ENCODE results near the gene PAXIP1.
A peak's percentile ranks its signal among the peaks of the same experiment; 100 is the strongest.
"Not testable (repeated sequence)": the region's sequence is repeated elsewhere in the genome, so short reads cannot be mapped to it uniquely, and the experiment has no call there.

PAXIP1 gene, protein sequence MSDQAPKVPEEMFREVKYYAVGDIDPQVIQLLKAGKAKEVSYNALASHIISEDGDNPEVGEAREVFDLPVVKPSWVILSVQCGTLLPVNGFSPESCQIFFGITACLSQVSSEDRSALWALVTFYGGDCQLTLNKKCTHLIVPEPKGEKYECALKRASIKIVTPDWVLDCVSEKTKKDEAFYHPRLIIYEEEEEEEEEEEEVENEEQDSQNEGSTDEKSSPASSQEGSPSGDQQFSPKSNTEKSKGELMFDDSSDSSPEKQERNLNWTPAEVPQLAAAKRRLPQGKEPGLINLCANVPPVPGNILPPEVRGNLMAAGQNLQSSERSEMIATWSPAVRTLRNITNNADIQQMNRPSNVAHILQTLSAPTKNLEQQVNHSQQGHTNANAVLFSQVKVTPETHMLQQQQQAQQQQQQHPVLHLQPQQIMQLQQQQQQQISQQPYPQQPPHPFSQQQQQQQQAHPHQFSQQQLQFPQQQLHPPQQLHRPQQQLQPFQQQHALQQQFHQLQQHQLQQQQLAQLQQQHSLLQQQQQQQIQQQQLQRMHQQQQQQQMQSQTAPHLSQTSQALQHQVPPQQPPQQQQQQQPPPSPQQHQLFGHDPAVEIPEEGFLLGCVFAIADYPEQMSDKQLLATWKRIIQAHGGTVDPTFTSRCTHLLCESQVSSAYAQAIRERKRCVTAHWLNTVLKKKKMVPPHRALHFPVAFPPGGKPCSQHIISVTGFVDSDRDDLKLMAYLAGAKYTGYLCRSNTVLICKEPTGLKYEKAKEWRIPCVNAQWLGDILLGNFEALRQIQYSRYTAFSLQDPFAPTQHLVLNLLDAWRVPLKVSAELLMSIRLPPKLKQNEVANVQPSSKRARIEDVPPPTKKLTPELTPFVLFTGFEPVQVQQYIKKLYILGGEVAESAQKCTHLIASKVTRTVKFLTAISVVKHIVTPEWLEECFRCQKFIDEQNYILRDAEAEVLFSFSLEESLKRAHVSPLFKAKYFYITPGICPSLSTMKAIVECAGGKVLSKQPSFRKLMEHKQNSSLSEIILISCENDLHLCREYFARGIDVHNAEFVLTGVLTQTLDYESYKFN

DNA sequence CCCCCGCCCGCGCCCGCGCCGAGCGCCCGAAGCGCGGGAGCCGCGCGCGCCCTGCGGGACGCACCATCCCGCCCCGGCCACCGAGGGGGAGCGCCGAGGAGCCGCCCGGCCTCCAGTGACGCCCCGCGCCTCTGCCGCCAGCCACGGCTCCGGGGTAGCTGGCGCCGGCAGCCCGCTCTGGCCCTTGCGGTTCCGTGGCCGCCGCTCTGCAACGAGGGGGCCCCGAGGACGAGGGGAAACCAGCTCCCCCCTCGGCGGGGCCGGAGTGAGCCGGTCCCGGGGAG lies at the start of gene PAXIP1:
TSS of gene PAXIP1 (minus strand) at position 33 of the 284 bp plus-strand sequence. CDS start 195 bp downstream, outside the sequence.
- peak; percentile 45 to 59 for DNase-seq

DNA sequence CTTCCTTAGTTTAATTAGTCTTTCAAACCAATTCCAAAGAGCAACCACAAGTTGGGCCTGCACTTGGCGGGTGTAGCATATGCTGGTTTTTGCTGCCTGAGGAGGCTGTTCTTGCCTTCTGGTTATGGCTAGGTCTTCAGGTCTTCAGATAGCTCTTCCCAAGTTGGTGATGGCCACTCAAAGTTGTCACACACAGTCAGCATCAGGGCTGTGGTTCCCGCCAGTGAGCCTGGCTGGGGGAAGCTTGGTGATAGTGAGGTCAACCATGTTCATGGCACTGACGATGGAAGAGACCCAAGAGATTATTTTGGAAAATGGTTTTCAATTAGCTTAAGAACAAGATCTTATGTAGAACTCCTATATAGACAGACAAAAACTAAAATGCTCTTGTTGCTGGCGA lies 48.4 kb upstream of the PAXIP1 start:
- no peak for DNase-seq

DNA sequence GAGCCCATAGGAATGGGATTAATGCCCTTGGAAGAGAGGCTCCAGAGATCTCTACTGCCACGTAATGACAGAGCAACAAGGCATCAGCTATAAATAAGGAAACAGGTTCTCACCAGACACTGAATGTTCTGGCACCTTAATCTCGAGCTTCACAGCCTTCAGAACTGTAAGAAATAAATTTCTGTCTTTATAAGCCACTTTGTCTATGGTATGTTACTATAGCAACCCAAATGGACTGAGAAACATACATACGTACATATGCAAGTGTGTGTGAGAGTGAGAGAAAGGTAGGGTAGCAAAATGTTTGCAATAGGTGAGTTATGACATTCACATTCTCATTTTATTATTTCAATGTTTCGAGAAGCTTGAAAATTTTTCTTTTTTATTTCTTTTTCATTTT lies 45.1 kb upstream of the PAXIP1 start:
- DNase-seq = no peak

DNA sequence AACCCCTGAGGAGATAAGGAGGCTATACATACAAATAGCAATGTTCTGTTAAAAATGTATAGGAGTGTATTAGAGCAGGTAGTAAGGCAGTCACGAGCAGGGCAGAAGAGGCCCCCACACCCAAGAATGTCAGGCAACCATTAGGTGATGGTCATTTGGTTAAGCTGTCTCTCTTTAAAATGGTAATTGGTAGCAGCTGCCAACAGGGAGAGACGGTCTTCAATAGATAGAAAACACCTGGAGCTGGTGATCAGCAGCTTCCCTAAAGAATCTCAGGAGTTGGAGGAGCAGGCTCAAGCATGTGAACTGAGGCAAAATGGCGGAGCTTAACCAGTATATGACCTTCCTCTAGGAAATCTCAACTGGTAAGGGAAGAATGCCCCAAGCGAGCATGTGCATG lies 40.8 kb upstream of the PAXIP1 start:
- no peak for DNase-seq

DNA sequence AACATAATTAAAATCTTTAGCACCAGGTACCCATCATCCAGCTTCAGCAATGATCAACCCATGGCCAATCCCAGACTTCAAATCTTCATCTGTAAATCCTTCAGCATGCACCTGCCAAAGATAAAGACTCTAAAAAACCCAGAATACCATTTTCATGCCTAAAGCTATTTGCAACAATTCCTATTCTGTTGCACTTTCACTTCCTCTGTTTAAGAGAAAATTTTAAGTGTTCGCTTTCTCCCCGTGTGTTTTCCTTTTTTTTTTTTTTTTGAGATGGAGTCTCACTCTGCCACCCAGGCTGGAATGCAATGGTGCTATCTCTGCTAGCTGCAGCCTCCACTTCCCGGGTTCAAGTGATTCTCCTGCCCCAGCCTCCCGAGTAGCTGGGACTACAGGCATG lies 35.4 kb upstream of the PAXIP1 start:
- DNase-seq = no peak

DNA sequence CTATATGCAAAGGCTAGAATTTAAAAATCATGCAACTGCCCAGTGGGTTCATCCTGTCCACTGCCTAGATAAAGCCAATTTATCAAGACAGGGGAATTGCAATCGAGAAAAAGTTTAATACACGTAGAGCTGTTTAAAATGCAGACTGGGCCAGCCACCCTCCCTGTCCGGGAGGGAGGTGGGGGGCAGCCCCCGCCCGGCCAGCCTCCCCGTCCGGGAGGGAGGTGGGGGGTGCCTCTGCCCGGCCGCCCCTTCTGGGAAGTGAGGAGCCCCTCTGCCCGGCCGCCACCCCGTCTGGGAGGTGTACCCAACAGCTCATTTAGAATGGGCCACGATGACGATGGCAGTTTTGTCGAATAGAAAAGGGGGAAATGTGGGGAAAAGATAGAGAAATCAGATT lies 31.6 kb upstream of the PAXIP1 start:
- DNase-seq = not testable (repeated sequence)

DNA sequence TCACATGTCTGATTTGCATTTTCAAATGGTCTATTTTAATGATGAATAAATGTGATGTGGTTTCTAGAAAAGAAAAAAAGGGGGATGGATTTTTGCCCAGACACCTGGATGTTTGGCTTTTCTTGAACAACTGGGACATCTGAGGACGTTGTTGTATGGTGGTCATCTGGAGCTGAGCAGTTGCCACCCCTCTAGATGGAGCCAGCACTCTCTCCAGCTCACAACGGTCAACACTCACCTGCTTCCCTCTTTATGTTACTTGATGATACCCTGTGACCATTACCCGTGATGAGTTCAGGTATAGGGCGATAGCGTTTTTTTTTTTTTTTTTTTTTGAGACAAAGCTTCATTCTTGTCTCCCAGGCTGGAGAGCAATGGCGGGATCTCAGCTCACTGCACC lies 30.1 kb upstream of the PAXIP1 start:
- no peak for DNase-seq

DNA sequence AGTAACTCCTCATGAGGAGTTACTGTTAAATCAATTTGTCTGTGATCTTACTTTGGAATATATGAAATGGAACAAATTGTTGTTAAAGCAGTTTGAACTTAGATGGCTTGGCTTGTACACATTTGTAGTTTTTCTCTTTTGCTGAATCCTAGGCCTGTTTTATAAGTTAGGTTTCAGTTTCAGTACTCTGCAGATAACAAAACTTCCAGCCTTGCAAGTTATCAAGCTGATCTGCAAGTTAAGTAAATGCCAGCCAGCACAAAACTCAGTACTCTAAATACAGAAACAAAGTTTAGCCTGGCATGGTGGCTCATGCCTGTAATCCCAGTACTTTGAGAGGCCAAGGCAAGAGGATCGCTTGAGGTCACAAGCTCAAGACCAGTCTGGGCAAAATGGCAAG lies 25.0 kb upstream of the PAXIP1 start:
- DNase-seq = no peak

DNA sequence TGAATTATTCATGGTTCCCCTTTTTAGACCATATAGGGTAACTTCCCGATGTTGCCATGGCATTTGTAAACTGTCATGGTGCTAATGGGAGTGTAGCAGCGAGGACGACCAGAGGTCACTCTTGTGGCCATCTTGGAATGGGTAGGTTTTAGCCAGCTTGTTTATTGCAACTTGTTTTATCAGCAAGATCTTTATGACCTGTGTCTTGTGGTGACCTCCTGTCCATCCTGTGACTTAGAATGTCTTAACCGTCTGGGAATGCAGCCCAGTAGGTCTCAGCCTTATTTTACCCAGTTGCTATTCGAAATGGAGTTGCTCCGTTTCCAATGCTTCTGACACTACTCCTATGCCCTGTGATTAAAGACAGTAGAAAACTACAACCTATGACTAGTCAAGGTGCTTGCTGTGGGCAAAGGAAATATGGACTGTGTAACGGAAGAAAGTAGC lies 18.8 kb upstream of the PAXIP1 start:
- no peak for DNase-seq

DNA sequence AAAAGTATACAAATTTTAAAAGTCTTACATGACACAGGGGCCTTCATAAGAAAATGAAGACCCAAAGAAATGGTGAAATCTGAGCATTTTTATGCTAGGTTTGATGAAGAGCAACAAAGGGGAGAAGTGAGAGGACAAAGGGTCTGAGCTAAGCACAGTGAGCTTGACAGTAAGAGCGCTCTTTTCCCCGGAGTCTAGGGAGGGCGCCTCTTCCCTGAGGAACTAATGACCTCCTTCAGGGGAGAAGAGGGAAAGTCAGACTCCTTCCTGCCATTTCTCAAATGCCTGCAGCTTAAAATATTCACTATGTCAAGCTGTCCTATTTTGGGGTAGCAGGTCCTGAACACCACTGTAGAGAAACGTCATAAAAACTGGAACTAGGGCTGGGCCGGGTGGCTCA lies 18.1 kb upstream of the PAXIP1 start:
- DNase-seq = no peak

DNA sequence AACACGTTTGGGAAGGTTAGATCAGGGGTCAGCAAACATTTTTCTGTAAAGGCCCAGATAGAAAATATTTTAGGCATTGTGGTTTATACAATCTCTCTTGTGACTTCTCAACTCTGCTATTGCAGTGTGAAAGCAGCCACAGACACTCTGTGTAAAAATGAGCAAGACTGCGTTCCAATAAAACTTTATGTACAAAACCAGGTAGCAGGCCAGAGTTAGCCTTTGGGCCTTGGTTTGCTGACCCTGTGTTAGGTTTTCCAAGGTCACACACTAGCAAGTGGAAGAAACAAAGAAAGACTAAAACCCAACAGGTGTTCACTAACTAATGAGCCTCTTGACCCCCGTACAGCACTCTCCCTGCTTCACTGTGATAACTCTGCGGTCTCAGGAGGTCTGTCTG lies 14.9 kb upstream of the PAXIP1 start:
- DNase-seq = no peak

DNA sequence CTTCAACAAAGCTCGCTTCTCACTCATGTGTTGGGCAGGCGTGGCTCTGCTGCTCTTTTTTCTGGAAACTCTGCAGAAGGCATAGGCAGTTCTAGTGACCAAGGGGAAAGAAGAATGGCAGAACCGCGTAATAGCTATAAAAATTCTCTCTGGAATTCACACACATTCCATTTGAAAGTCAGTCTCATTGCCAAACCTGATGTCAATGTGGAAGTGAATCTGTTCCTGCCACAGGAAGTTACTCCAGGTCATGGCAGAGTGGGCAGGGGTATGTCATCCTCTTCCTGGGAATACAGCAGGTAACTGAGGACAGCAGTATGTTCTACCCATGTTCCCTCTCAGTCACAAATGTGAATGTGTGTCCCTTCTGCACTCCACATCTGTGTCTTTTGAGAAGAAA lies 8.2 kb upstream of the PAXIP1 start:
- no peak for DNase-seq

DNA sequence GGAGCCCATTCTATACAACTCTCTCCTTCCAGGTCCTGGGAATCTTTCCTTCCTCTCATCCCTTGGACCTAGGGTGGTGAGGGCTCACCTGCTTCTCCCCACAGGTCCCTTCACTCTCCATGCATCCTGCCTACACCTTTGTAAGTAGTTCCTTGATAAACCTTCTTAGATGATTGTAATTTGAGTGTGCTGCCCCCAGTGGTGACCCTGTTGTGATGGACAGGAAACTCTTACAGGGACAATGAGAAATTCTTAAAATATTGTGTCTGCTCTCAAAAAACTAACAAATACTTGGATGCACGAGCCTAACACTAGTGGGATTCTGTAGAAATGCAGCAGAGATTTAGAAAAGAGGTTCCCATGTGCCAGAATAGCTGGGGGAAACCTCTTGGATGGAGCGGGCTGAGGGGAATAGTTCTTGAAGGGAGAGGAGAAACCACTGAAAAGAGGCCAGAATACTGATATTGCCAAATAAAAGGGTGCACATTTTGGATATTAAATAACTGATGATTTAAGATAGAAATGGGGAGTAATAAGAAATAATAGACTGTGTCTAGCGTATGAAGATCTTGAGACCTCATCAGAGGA lies 6.7 kb upstream of the PAXIP1 start:
- peak in 1 of 2 experiments; percentile 14 for DNase-seq

DNA sequence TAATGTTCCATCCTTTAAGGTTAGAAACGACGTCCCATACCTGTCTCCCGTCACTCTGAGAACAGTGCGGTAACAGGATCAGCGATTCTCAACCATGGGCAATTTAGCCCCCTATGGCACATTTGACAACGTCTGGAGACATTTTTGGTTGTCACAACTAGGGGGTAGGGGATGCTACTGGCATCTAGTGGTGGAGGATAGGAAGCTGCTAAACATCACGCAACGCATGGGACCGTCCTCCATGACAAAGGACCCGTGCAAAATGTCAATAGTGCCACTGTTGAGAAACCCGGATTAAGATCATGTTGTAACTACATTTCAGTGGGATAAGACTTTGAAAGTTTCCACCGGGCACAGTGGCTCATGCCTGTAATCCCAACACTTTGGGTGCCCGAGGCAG lies 5.0 kb upstream of the PAXIP1 start:
- DNase-seq = peak in 1 of 2 experiments; percentile 9

DNA sequence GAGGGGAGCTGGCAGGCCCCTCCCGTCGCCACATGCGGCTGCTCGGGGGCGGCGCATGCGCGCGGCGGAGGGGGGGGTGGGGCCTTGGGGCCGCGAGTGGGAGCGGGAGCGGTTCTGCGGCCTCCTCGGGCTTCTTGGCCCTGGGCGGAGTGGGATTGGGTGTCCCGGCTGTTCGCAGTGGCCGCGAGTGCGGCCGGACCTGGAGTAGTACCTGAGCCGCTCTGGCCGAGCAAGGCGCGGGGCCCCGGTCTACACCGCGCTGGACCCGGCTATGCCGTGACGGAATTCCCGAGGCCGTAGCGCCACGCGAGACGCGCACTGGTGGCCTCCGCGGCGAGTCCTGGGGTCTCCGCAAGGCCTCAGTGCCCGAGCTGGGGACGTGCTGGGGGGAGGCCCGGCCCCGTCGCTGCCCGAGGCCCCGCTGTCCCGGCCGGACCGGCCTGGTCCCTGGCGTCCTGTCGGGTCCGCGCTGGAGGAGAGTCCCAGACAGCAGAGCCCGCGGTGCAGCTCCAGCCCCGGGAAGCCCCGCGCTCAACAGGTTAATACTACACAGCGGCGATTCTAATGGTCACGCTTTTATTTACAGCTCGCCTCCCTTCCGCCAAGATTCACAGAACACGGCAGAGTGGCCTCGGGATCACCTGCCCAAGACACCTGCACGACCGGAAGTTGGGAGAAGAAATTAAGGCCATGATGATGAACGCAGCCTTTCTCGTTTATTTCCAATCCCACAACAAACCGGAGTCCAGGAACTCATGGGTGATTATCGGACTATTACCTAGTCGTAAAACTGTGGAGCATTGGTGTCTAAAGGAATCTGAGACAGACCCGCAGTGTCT lies 671 bp upstream of the PAXIP1 start:
- peak; percentile 46 to 59 for DNase-seq

DNA sequence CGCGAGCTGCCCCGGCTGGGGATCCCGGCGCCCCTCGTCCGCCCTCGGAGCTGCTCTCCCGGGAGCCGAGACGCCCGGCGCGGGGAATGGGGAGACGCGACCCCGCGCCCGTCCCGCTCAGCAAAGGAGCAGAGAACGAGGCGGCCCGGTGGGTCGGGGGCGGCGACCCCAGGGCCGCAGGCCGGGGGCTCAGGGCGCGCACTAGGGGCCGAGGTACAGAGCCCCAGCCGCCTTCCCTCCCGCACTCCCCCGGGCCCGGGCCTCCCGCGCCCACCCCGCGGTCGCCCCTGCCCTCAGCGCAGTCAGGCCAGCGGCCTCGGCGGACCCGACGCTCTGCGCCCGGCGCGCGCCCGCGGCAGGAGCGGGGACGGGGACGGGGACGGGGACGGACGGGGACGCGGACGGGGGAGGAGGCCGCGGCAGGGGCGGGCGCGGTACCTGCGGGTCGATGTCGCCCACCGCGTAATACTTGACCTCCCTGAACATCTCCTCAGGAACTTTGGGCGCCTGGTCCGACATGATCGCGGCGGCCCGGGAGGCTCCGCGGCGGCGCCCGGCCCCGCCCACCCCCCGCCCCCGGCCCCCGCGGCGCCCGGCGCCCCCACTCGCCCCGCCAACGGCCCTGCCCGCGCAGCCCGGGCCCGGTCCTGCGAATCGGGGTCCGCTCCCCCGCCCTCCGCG lies 373 bp downstream of the PAXIP1 start:
- DNase-seq = peak in 1 of 2 experiments; percentile 41

DNA sequence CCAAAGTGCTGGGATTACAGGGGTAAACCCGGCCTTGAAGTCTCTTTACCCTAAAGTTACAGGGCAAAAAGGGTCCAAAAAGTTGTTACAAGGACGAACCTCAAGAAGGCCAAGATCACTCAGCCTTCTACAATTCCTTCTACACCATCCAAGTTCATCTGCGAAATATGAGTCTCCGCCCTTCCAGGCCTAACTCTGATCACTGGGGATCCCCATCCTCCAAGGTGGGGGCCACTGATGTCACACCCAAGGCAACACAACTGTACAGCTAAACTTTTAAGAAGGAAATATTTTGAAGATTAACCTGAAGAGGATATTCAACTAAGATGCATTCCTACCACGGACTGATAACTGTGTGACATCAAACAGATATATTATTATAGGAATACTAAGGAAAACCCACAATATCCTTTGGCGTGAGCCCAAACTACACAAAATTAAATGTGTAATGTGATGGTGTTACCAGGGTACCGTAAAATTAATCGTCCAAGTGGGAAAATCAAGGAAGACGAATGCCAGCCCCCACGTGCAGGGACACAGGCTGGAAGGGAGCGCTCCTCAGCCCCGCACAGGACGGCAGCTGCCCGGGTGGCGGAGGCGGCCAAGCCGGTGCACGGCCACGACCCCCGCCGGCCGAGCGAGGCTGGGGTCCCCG lies 1.0 kb downstream of the PAXIP1 start:
- DNase-seq = no peak

DNA sequence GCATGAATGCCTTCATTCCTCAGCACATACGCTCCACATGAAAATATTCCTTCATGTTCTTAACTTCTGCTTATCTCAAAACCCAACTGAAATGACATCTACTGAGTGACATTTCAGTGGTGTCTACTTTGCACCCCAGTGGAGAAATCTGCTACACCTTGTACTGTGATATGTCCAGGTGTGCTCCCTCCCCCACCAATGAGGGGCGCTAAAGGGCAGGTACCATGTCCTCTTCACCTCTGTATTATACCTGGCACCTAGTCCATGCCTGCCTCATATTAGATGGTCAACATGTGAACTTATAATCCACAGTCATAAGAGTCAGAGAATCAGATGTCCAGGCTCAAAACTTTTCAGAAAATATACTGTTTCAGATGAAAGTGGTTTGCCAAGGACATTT lies 2.1 kb downstream of the PAXIP1 start:
- no peak for DNase-seq

DNA sequence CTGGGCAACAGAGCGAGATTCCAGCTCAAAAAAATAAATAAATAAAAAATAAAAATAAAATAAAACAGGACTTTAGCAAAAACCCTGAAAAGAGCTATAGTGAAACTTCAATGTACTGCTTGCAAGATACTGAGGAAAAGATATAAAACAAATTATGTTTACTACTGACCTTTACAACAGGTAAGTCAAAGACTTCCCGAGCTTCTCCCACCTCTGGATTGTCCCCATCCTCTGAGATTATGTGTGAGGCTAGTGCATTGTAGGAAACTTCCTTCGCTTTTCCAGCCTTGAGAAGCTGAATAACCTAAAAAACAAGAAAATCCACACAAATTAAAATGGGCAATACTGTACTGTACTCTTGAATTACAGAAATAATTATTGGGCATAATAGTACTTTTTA lies 4.4 kb downstream of the PAXIP1 start:
- DNase-seq = no peak

DNA sequence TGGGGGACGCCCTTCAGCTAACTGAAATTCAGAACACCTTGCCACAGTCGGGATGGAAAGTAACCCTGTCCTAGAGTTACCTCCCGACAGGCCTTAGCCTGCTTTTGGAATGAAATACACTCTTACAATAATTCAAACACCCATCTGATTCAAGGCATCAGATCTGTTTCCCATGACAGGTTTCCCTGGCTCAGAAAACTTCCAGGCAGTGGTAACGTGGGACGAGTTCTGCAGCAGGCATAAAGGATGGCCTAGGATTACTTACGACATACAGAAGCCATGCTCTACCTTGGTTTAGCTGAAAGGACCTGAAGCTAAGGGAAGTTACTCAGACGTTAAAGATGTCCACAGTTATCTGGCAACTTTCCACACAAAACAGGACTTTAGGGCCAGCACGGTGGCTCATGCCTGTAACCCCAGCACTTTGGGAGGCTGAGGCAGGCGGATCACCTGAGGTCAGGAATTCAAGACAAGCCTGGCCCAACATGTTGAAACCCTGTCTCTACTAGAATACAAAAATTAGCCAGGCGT lies 5.0 kb downstream of the PAXIP1 start:
- DNase-seq = no peak

DNA sequence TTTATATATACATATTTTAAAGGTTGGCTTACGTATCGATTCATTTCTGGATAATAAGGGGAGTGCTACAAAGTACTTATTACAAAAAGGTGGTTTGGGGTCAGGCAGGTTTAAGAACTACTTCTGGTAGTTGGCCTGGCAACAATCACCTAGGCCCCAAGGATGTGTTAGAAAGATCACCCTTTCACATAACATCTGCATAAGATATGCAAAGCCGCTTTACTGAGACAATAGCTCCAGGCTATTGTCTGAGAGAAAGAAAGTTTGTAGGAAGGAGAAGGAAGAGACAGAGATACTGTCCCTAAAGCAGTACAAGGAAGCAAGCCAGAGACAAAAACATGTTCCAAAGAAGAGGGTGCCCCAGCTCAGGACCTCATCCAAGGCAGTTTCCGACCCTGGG lies 6.2 kb downstream of the PAXIP1 start:
- DNase-seq = no peak
